Subcutaneous abdominal adipose tissue (tissue), 5 donors: Measurements from ENCODE around the gene ARVCF.

Experiments used
- H3K27ac ChIP-seq: one replicate; pipeline ENCODE4 v1.7.0; 2013; ENCODE audit warnings: low read depth, mild to moderate bottlenecking, inconsistent platforms, low read length, moderate library complexity
- H3K27me3 ChIP-seq, 5 donors: one replicate each; pipeline ENCODE4 v1.7.0; 2013; ENCODE audit warnings: low read length in 5 of 5, inconsistent platforms in 1 of 5; ENCODE audit not compliant: control insufficient read depth in 5 of 5, insufficient read depth in 4 of 5
- H3K36me3 ChIP-seq, 5 donors: one replicate each; pipeline ENCODE4 v1.7.0; 2013; ENCODE audit warnings: low read length in 5 of 5; ENCODE audit not compliant: control insufficient read depth in 5 of 5, insufficient read depth in 5 of 5
- H3K4me1 ChIP-seq, 5 donors: one replicate each; pipeline ENCODE4 v1.7.0; 2013; ENCODE audit warnings: low read length in 5 of 5, mild to moderate bottlenecking in 3 of 5, moderate library complexity in 1 of 5; ENCODE audit not compliant: control insufficient read depth in 5 of 5, insufficient read depth in 5 of 5
- H3K4me3 ChIP-seq, 5 donors: one replicate each; pipeline ENCODE4 v1.7.0; 2013; ENCODE audit warnings: low read length in 5 of 5, low read depth in 1 of 5
- H3K9ac ChIP-seq, 5 donors: one replicate each; pipeline ENCODE4 v1.7.0; 2013; ENCODE audit warnings: low read length in 5 of 5, mild to moderate bottlenecking in 4 of 5, moderate library complexity in 3 of 5
- H3K9me3 ChIP-seq, 5 donors: one replicate each; pipeline ENCODE4 v1.7.0; 2013; ENCODE audit warnings: low read length in 5 of 5; ENCODE audit not compliant: control insufficient read depth in 5 of 5
- donor health status: healthy.
- donor health status: healthy.
- donor health status: healthy.
- donor health status: healthy.
- donor health status: healthy.

ARVCF gene

DNA sequence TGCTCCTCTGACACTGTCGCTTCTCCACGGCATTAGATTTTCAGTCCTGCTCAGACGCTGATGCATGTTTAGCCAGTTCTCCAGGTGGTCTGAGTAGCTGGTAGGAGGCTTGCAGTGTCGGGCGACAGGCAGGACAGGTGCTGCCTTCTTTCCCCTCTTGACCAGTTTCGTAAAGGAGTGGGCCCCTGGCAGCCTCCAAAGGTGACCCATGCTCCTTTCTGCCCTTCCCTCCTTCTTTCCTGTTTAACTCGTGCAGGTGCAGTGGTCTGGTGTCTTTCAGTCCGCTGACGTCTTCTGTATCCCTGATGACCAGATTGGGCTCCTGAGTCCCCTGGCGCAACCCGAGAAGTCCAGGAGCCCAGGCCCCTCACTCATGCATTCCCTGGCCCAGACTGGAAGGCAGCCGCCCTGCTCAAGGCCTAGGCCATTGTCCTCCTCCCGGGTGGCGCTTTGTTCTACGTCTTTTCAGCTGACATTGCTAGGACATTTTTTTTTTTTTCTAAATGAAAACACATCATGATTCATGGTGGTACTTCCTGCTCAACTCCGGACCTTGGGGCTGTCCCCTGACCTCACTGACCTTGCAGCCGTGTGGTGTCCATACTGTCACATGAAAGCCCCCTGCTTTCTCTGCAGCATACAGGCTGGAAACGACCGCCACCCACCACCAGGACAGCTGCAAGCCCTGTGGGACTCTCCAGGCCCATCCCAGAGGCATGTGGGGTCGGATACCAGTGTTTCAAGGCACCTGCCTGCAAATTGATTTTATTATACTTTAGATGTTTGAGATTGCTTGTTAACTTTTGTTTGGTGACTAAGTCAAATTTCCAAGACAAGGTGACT is 49.5 kb downstream of the ARVCF start:
- Histone ChIP-seq H3K4me1 (peaks cover 0 to 14% (median 5%) of the 10 kb centered on the region in 5 donors), H3K27ac (no peak overlapping the region), H3K36me3 (peaks cover 0 to 80% (median 52%) of the 10 kb centered on the region in 5 donors)

DNA sequence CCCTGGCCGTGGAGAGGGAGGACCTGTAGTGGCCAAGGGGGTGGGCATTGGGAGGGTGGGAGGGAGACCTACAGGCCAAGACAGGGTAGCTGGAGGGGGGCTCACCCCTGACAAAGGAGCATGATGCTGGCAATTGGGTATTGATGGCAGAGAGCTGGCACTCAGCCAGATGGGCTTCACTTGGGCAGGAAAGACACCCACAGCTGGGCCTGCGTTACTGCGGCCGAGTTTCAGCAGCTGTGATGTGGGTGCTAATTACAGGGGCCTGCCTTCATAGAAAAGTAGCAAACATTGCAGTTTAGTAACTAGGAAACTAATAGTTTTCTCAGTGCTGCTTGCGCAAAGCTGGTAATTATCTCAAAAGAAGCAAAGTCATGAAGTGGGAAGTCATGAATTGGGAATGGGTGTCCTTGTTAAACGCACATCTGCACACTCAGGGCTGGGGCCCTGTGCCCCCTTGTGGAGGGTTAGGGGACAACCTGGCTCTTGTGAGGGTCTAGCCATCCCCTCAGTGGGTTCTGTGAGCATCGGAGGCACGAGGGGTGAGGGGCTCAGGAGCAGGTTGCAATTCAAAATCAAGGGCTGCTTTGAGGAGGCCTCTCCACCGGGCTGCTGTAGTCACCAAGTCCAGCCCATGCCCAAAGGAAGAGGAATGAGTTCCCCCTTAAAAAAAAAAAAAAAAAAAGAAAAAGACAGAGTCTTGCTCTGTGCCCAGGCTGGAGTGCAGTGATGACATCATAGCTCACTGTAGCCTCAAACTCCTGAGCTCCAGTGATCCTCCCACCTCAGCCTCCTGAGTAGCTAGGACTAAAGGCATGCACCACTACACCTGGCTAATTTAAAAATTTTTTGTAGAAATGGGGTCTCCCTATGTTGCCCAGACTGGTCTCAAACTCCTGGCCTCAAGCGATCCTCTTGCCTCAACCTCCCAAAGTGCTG is 50.6 kb downstream of the ARVCF start:
- no peak overlapping the region for H3K9ac ChIP-seq
- peaks cover 0 to 20% (median 5%) of the 10 kb centered on the region in 5 donors for H3K4me1 ChIP-seq
- no peak overlapping the region for H3K4me3 ChIP-seq
- no peaks in the 10 kb centered on the region for H3K9me3 ChIP-seq
- no peak overlapping the region for H3K27ac ChIP-seq
- no peaks in the 10 kb centered on the region for H3K27me3 ChIP-seq
- H3K36me3 ChIP-seq: peaks cover 0 to 80% (median 52%) of the 10 kb centered on the region in 5 donors

More for the DNA sequence above, 49.5 kb downstream of the ARVCF start:
- H3K9me3 ChIP-seq: no peaks in the 10 kb centered on the region
- no peak overlapping the region for H3K4me3 ChIP-seq
- no peaks in the 10 kb centered on the region for H3K27me3 ChIP-seq
- H3K9ac ChIP-seq: no peak overlapping the region

DNA sequence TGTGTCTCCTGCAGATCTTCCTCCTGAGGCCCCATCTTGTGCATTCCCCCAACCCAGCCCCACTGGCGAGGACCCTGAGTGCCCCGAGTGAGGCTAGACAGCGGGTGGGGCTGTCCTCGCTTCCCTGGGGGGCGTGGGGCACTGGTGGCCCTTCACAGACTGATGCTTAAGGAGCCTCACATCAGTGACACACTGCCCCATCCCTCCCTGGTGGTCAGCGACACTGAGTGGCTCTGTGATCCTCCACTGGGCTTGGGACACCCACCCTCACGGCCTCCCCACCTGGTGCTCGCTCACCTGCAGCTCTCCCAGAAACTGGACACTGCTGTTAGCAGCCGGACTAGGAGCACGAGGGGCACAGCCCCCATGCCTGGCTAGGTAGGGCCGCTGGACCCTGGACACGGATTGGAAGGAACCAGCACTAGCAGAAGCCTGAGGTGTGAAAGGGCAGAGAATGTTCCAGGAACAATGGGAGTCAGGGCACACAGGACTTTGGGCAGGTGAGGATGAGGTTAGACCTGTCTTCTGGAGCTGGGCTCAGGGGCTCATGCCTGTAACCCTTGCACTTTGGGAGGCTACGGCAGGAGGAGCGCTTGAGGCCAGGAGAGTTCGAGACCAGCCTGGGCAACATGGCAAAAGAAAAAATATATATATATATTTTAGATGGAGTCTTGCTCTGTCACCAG is 51.8 kb downstream of the ARVCF start:
- no peaks in the 10 kb centered on the region for H3K27me3 ChIP-seq
- H3K4me3 ChIP-seq: no peak overlapping the region
- no peaks in the 10 kb centered on the region for H3K9me3 ChIP-seq
- no peak overlapping the region for H3K27ac ChIP-seq
- no peak overlapping the region for H3K9ac ChIP-seq
- peaks cover 2 to 25% (median 7%) of the 10 kb centered on the region in 5 donors for H3K4me1 ChIP-seq
- H3K36me3 ChIP-seq: peaks cover 0 to 74% (median 50%) of the 10 kb centered on the region in 5 donors

DNA sequence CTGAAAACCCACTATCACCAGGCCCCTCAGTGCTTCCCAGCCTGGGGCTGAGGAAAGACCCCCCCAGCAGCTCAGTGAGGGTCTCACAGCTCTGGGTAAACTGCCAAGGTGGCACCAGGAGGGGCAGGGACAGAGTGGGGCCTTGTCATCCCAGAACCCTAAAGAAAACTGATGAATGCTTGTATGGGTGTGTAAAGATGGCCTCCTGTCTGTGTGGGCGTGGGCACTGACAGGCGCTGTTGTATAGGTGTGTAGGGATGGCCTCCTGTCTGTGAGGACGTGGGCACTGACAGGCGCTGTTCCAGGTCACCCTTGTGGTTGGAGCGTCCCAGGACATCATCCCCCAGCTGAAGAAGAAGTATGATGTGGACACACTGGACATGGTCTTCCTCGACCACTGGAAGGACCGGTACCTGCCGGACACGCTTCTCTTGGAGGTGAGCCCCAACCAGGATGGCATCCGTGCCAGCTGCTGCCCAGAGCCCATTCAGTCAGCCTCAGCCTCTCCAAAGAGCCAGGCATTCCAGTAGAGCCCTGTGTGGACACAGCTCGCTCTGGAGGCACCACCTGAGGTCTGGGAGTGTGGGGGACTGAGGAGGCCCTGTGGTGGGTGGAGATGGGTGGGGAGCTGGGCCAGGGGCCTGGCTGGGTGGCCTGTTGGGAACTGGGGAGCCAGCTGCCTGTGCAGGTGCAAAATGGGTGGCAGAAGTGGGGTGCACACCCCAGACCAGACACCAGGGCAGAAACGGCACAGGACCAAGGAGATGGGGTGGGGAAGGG is 52.6 kb downstream of the ARVCF start:
- Histone ChIP-seq H3K9me3 (no peaks in the 10 kb centered on the region), H3K4me1 (peaks cover 2 to 33% (median 14%) of the 10 kb centered on the region in 5 donors), H3K27ac (no peak overlapping the region), H3K9ac (no peak overlapping the region), H3K27me3 (no peaks in the 10 kb centered on the region), H3K4me3 (no peak overlapping the region), H3K36me3 (peaks cover 0 to 67% (median 44%) of the 10 kb centered on the region in 5 donors)

- peaks cover 0 to 58% (median 37%) of the 10 kb centered on the region in 5 donors for H3K36me3 ChIP-seq
- H3K4me3 ChIP-seq: no peak overlapping the region
- peaks cover 2 to 38% (median 20%) of the 10 kb centered on the region in 5 donors for H3K4me1 ChIP-seq
These were observed 53.5 kb downstream of the ARVCF start for GRCh38 chr22:19962909-19963806.

DNA sequence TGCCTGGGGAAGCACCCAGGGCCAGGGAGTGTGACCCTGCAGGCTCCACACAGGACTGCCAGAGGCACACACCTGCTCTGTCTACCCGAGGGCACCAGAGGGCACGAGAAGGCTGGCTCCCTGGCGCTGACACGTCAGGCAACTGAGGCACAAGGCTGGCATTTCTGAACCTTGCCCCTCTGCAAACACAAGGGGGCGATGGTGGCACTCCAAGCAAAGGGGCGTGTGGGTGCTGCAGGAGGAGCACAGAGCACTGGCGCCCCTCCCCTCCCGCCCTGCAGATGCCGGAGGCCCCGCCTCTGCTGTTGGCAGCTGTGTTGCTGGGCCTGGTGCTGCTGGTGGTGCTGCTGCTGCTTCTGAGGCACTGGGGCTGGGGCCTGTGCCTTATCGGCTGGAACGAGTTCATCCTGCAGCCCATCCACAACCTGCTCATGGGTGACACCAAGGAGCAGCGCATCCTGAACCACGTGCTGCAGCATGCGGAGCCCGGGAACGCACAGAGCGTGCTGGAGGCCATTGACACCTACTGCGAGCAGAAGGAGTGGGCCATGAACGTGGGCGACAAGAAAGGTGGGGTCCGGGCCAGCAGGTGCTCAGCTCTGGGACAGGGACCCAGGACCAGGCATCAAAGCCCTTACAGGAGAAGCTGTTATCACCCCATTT is 54.2 kb downstream of the ARVCF start:
- no peak overlapping the region for H3K9ac ChIP-seq
- no peaks in the 10 kb centered on the region for H3K9me3 ChIP-seq
- H3K36me3 ChIP-seq: peaks cover 0 to 52% (median 29%) of the 10 kb centered on the region in 5 donors
- H3K27me3 ChIP-seq: no peaks in the 10 kb centered on the region
- no peak overlapping the region for H3K4me3 ChIP-seq
- H3K27ac ChIP-seq: no peak overlapping the region
- peaks cover 2 to 38% (median 20%) of the 10 kb centered on the region in 5 donors for H3K4me1 ChIP-seq

More at GRCh38 chr22:19962909-19963806, 53.5 kb downstream of the ARVCF start:
- no peaks in the 10 kb centered on the region for H3K27me3 ChIP-seq
- no peaks in the 10 kb centered on the region for H3K9me3 ChIP-seq
- H3K9ac ChIP-seq: no peak overlapping the region
- H3K27ac ChIP-seq: no peak overlapping the region

- Histone ChIP-seq H3K4me3 (no peak overlapping the region), H3K27me3 (no peaks in the 10 kb centered on the region), H3K4me1 (peaks cover 2 to 38% (median 20%) of the 10 kb centered on the region in 5 donors), H3K9me3 (no peaks in the 10 kb centered on the region), H3K27ac (no peak overlapping the region), H3K9ac (peak overlapping the region in 1 of 5 donors; percentile 20), H3K36me3 (peaks cover 0 to 47% (median 24%) of the 10 kb centered on the region in 5 donors)
These were observed 54.8 kb downstream of the ARVCF start for GRCh38 chr22:19961868-19962245.

DNA sequence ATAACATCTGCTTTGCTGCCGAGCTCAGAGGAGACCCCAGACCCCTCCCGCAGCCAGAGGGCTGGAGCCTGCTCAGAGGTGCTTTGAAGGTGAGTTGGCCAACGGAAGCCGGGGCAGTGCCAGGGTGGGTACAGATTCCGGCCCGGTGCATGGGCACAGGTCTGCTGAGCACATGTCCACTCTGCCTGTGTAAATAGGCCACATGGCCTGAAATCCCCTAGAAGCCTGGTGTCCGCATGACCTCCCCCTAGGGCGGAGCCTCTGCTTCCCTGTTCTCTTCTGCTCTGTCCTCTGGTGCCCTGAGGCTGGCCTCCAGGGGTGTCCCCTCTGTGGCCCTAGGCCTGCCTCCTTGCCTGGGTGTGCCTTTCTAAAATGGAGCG is 55.4 kb downstream of the ARVCF start:
- H3K4me3 ChIP-seq: no peak overlapping the region
- H3K36me3 ChIP-seq: peaks cover 0 to 41% (median 19%) of the 10 kb centered on the region in 5 donors
- peaks cover 2 to 38% (median 20%) of the 10 kb centered on the region in 5 donors for H3K4me1 ChIP-seq
- no peaks in the 10 kb centered on the region for H3K9me3 ChIP-seq
- no peak overlapping the region for H3K27ac ChIP-seq
- no peak overlapping the region for H3K9ac ChIP-seq
- H3K27me3 ChIP-seq: no peaks in the 10 kb centered on the region
